Myocyte (in vitro differentiated cells): ENCODE data around the gene C16orf95. TPM values are rescaled to one million over a fixed set of nuclear protein-coding genes. Genes with fewer than 3 reads are reported as not detected.

Experiments used
- DNase-seq: peaks from one replicate; pipeline ENCODE4 v3.0.0-alpha.2; 2012; ENCODE audit warnings: low read depth
- total RNA-seq: library from RNA; depleted of rRNA; stranded (reverse); fragments of >200 nt; gene quantifications from 2 replicates; pipeline ENCODE4 v1.2.3, GENCODE V29; 2014

C16orf95 gene
- total RNA-seq, 1 donor from 2014 or later, result 2.9 TPM

DNA sequence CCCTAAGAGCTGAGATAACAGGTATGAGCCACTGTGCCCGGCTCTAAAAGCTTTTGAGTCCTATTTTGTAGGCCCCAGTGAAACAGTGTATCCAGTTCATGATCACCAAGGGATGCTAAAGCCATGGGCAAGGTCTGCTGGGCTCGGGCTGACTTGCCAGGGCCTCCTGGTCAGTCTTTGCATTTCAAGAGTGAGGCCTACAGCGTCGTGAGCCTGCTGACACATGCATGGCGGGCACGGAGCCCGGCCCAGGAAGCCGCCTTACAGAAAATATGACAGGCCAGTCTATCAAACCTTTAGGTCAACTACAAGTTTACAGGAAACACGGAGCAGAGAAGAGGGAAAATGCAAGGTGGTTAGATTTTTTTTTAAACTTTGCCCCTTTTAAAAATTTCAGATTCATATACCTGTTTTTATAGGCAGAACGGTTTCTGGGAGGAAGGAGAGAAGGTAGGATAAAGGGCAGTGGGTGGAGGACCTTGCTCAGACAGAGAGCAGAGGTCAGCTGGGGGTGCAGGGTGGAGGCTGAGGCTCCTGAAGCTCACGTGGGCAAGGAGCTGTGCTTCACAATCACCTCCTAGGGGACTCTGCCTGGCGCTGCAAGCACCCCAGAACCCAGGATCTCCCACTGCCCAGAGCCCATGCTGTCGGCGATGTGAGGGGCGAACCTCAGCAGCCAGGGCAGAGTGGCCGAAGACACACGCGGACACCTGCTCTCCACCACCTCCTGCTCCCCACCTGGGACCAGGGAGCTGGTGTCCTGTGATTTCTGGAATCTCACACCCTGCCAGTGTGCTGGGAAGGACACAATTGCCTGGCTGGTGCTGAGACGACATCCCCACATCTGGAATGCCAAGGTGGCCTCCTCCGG lies 21.3 kb downstream of the C16orf95 start:
- no peak for DNase-seq

DNA sequence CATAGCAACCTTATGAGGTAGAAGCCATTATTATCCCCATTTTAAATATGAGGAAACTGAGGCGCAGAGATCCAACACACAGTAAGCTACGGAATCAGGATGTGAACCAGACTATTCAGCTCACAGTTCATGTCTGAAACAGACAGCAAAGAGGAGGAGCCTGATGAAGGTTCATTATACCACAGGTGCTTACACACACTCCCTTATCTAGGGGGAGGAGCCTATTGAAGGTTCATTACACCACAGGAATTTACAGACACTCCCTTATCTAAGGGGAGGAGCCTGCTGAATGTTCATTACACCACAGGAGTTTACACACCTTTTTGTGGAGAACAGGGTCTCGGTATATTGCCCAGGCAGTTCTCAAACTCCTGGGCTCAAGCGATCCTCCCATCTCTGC lies 21.9 kb downstream of the C16orf95 start:
- DNase-seq, result no peak

GRCh38 chr16:87293990-87294389 lies 23.2 kb downstream of the C16orf95 start:
- DNase-seq, result no peak

DNA sequence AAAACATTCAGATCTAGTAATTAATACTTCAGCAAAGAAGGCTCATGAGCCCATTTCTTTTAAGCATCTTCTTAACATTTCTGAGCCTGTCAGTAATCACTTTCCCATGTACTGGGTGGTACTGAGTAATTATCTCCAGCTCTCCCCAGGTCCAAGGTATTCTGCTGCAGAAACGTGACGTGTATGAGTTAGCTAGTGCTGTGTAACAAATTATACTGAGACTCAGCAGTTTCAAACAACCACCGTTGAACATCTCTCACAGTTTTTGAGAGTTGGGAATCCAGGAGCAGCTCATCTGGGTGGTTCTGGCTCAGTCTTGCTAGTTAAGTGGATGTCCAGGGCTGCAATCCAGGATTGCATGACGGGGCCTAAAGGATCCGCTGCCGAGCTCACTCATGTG lies 25.2 kb downstream of the C16orf95 start:
- DNase-seq, result no peak

- DNase-seq, result no peak
Measured at GRCh38 chr16:87288753-87289362, 28.3 kb downstream of the C16orf95 start.

- DNase-seq, result no peak
Measured at GRCh38 chr16:87286839-87287626, 30.2 kb downstream of the C16orf95 start.

- no peak for DNase-seq
Measured at GRCh38 chr16:87284183-87284582, 33.0 kb downstream of the C16orf95 start.

- DNase-seq, result no peak
Measured at GRCh38 chr16:87279094-87279658, 38.0 kb downstream of the C16orf95 start.

- DNase-seq, result peak; percentile 79
Measured at GRCh38 chr16:87278191-87279093, 38.8 kb downstream of the C16orf95 start.

DNA sequence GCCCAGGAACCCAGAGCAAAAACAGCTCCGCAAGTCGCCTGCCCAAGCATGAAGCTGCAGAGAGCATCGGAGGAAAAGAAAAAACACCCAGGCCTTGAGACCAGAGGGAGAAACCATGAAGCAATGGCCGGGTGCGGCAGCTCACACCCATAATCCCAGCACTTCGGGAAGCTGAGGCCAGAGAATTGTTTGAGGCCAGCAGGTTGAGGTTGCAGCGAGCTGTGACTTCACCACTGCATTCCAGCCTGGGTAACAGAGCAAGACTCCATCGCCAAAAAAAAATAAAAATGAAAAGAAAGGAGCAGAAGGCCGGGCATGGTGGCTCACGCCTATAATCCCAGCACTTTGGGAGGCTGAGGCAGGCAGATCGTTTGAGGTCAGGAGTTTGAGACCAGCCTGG lies 40.3 kb downstream of the C16orf95 start:
- no peak for DNase-seq

DNA sequence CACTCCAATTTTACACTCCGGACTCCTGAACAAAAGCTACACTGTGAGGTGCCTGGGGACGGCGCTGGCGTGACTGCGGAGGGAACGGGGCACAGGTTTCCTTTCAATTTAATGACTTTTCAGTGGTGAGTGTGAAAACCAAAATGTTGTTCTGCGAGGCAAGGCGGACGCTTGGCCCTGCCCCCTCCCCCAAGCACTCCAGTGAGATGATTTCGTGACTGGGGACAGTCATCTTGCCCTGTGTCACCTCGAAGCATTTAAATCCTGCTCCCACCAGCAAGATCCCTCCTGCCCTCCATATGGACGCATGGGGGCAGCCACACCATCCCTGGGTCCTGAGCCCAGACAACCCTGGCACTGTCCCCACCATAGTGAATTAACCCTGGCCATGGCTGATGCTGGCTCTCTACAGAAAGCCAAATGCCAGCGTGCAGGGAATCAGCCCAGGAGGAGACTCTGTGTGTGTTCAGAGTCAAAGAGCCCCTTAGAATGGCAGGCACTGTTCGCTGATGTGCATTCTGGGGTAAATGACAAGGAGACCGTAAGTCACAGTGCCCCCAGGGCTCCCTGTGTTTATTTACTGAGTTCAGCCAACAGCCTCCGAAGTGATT lies 41.0 kb downstream of the C16orf95 start:
- DNase-seq, result no peak

GRCh38 chr16:87274794-87275193 lies 42.4 kb downstream of the C16orf95 start:
- DNase-seq, result no peak

DNA sequence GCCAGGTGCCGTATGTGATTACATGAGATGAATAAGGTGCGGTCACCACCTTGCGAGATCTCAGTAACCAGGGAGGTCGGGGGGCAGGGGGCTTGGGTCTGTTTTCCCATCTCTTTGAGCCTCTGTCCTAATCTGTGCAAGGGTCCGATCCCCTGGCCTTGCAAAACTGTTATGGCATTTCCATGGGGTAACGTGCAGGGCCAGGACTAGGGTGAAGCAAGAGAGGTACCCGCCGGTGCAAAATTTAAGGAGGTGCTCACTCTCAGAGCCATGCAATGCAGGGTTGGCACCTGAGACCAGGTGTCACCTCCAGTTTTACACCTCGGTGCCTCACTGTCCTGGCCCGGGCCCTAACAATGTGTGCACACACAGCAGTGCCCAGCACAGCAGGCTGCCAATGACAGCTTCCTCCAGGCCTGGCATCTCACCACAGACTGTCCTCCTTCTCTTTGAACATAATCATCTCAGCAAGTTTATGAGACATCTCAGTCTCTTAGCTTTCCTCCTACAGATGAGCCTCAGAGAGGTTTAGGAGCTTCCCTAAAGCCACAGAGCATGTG lies 43.6 kb downstream of the C16orf95 start:
- no peak for DNase-seq

- no peak for DNase-seq
Measured at GRCh38 chr16:87271256-87271655, 45.9 kb downstream of the C16orf95 start.

- DNase-seq, result no peak
Measured at GRCh38 chr16:87267566-87267965, 49.6 kb downstream of the C16orf95 start.

- no peak for DNase-seq
Measured at GRCh38 chr16:87266846-87267245, 50.3 kb downstream of the C16orf95 start.

DNA sequence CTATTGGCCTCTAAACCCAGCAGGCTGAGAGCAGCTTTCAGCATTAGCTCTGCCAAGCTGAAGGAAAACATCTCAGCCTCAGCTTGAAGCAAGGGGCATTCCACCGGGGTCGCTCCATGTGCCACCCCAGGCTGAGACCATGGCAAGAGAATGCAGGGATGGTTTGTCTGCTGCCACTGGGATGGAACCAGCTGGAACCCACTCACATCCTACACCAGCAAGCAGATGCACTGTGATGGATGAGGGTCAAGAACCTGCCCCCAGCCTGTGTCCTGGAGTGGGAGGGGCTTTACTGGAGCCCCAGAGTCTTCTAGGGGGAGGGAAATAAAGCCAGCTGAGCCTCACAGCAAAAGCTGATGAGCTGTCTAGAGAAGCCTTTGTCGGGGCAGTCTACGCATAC lies 51.9 kb downstream of the C16orf95 start:
- DNase-seq, result no peak

DNA sequence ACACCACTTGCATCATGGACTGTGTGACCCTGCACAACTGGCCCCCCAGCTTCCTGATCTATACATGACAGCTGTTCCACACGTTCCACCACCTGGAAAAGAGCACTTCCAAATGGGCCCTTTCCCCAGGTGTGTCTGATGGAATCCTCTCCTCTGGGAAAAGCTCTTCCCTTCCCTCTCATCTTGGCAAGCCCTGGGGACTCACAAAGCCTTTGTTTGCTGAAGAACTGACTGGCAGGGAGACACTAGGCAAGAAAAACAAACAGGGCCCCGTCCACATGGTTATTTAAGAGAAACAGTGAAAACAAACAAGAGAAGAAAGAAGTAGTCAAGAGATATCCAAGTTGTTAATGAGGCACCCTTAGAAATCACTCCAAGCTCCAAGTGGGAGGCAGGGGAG lies 52.6 kb downstream of the C16orf95 start:
- DNase-seq, result no peak

GRCh38 chr16:87263418-87264052 lies 53.7 kb downstream of the C16orf95 start:
- peak; percentile 6 for DNase-seq
